GM10266 (cell line): ENCODE data around the gene BMAL1.

ENCODE experiments used
- DNase-seq: peaks from one replicate; pipeline ENCODE4 v3.0.0; 2012; ENCODE audit errors: extremely low spot score
- CTCF ChIP-seq: IDR thresholded peaks from 2 replicates; pipeline ENCODE4 v1.5.1; 2012; ENCODE audit warnings: mild to moderate bottlenecking, low read depth; ENCODE audit not compliant: control insufficient read depth, insufficient read depth; ENCODE audit errors: missing control alignments

The BMAL1 gene

GRCh38 chr11:13339195-13340153 is 61.9 kb downstream of the BMAL1 start:
- no peak for TF ChIP-seq CTCF
- DNase-seq: no peak

- DNase-seq: no peak
- TF ChIP-seq CTCF: no peak
These were observed 63.4 kb downstream of the BMAL1 start for GRCh38 chr11:13341026-13341425.

GRCh38 chr11:13343067-13343466 is 65.5 kb downstream of the BMAL1 start:
- DNase-seq: peak; percentile 31
- TF ChIP-seq CTCF: no peak

- DNase-seq: peak; percentile 58
- TF ChIP-seq CTCF: peak; percentile 77
These were observed 66.5 kb downstream of the BMAL1 start for GRCh38 chr11:13343931-13344717.

- no peak for TF ChIP-seq CTCF
- no peak for DNase-seq
These were observed 67.2 kb downstream of the BMAL1 start for GRCh38 chr11:13344818-13345217.

- TF ChIP-seq CTCF: no peak
These were observed 68.9 kb downstream of the BMAL1 start for GRCh38 chr11:13346470-13346869.

GRCh38 chr11:13347901-13348300 is 70.3 kb downstream of the BMAL1 start:
- no peak for DNase-seq
- TF ChIP-seq CTCF: no peak

More at GRCh38 chr11:13346470-13346869, 68.9 kb downstream of the BMAL1 start:
- DNase-seq: no peak
